ENCODE measurements around the gene EIF5B. TPM values are rescaled to one million over a fixed set of nuclear protein-coding genes. Genes with fewer than 3 reads are reported as not detected.

The EIF5B gene
- total and polyA plus RNA-seq, 2 of the 4 experiments (the other 2 are of a cell fraction): 19.7 to 21.8 TPM

- TSS peak; percentile 91 for BruUV-seq (replicated peaks)
- H3K4ac ChIP-seq (ENCODE audit: low read depth, low read length): no peak overlapping the region
- no peak overlapping the region for H3K4me3 ChIP-seq (ENCODE audit: insufficient read depth, low read depth, low read length)
- H3K9me1 ChIP-seq (ENCODE audit: insufficient read depth, low read length): peaks cover 9% of the 10 kb centered on the region
- H3K79me1 ChIP-seq (ENCODE audit: low read depth in 1 of 2, low read length in 2 of 2): peaks cover 18 to 20% of the 10 kb centered on the region in 2 experiments
- no peak overlapping the region for H2AK9ac ChIP-seq (replicated peaks; ENCODE audit: low read depth, low read length, poor library complexity)
- no peak overlapping the region for H2BK5ac ChIP-seq (ENCODE audit: low read depth, low read length, poor library complexity, severe bottlenecking)
- peaks cover 27% of the 10 kb centered on the region for H3K36me3 ChIP-seq (ENCODE audit: control insufficient read depth, insufficient read depth, low read length)
- ATAC-seq (ENCODE audit: low read depth) (no peak), DNase-seq (no peak)
- intact Hi-C loops (cut with micrococcal nuclease) (no loop called here), in situ Hi-C loops (cut with MboI; ENCODE audit: low sequenced_read_pairs) (no loop called here), dilution Hi-C loops (cut with HindIII; ENCODE audit: low sequenced_read_pairs, unreplicated experiment) (no loop called here)
- H2BK120ac ChIP-seq (ENCODE audit: low read depth, low read length): no peak overlapping the region
- H3K4me1 ChIP-seq (ENCODE audit: control insufficient read depth, insufficient read depth, low read length): no peaks in the 10 kb centered on the region
- peak overlapping the region; percentile 38; the same call in 1 of the 2 replicates for H2AK5ac ChIP-seq (ENCODE audit: low read depth, low read length)
- H2AFZ ChIP-seq (replicated peaks; ENCODE audit: low read length, poor library complexity): no peak overlapping the region
- ChIA-PET CTCF (no interaction called here), POLR2A (ENCODE audit: unreplicated experiment) (no interaction called here)
- WGBS, 2 experiments (ENCODE audit: extremely low coverage in 2 of 2, insufficient read length in 1 of 2): no CpG with 5 or more reads among the region's 3 CpGs
- no peak overlapping the region for H4K8ac ChIP-seq (ENCODE audit: low read depth in 2 of 2, low read length in 2 of 2)
- no peaks in the 10 kb centered on the region for H3K27me3 ChIP-seq (ENCODE audit: control insufficient read depth, insufficient read depth, low read length)
- H4K5ac ChIP-seq (ENCODE audit: low read depth, low read length): no peak overlapping the region
- peak overlapping the region; percentile 60; the same call in 1 of the 3 replicates for H2BK15ac ChIP-seq (ENCODE audit: low read depth, low read length)
- TF ChIP-seq RFX5 (IDR thresholded peaks at IDR 0.05; ENCODE audit: low read depth, low read length) (no peak), MXI1 (IDR thresholded peaks at IDR 0.05; ENCODE audit: borderline replicate concordance, low read depth, low read length) (no peak), RAD21 (IDR thresholded peaks at IDR 0.05; ENCODE audit: low read length) (no peak), MAFK (IDR thresholded peaks at IDR 0.05; ENCODE audit: low read depth, low read length) (no peak), CHD1 (IDR thresholded peaks at IDR 0.05; ENCODE audit: low read depth, low read length) (no peak), NFE2L2 (IDR thresholded peaks at IDR 0.05; ENCODE audit: low read depth, low read length) (no peak), CEBPB (IDR thresholded peaks at IDR 0.05; ENCODE audit: low read depth, low read length) (no peak), BHLHE40 (IDR thresholded peaks at IDR 0.05; ENCODE audit: low read depth, low read length) (no peak)
- H2BK20ac ChIP-seq (ENCODE audit: low read depth, low read length): peak overlapping the region; percentile 57; the same call in 1 of the 2 replicates
- no peak overlapping the region for H3K4me2 ChIP-seq (ENCODE audit: low read depth, low read length)
- no peak overlapping the region for H3K9ac ChIP-seq (ENCODE audit: low read depth, low read length)
- H3K56ac ChIP-seq (ENCODE audit: extremely low read depth, insufficient read depth, low read length): no peak overlapping the region
- H3K27ac ChIP-seq (ENCODE audit: insufficient read depth, low read length): no peak overlapping the region
- H3K14ac ChIP-seq (replicated peaks; ENCODE audit: low read depth, low read length): no peak overlapping the region
- H3K9me3 ChIP-seq (ENCODE audit: control insufficient read depth, insufficient read depth, low read length): no peaks in the 10 kb centered on the region
- H4K20me1 ChIP-seq (ENCODE audit: insufficient read depth, low read length): no peaks in the 10 kb centered on the region
- no peak overlapping the region for H3K23ac ChIP-seq (ENCODE audit: low read depth, low read length)
- H3K18ac ChIP-seq (ENCODE audit: low read depth, low read length): peak overlapping the region; percentile 46; the same call in 1 of the 2 replicates
- no peak overlapping the region for H4K91ac ChIP-seq (ENCODE audit: insufficient read depth, low read depth, low read length)
Measured at GRCh38 chr2:99389946-99390345, 52.8 kb downstream of the EIF5B start.
